A549 (cell line): ENCODE results near the gene PLCB3. TPM values are rescaled to one million over a fixed set of nuclear protein-coding genes. Genes with fewer than 3 reads are reported as not detected.

Experiments
- ATAC-seq, 2 experiments: fragments of 200-7000 bp in 1 of 2; fragments of >200 bp in 1 of 2; cut with Nextera tagmentation in 1 of 2; cut with Tn5 transposase in 1 of 2; 3 replicates each; pipeline versions ENCODE4 v1.8.0 to v1.9.1; 2018 to 2020; ENCODE audit warnings: mild to moderate bottlenecking in 1 of 2, moderate library complexity in 1 of 2
- CTCF ChIA-PET: fragments of 300-600 bp; sonication (Branson Sonifier 250); formaldehyde crosslinking; extraction: SDS; loops from one replicate; lab custom pipeline; 2021; ENCODE audit warnings: antibody characterized with exemption, inconsistent platforms; lab: Yijun Ruan, JAX
- POLR2A ChIA-PET: fragments of 350-600 bp; formaldehyde crosslinking; extraction: SDS; loops from one replicate; lab custom pipeline; 2021; ENCODE audit warnings: antibody characterized with exemption, inconsistent platforms; lab: Yijun Ruan, JAX
- DNase-seq, 2 experiments: peaks; one replicate each; pipeline versions ENCODE4 v3.0.0 to v3.0.0-alpha.2; 2011 to 2016; ENCODE audit warnings: low read depth in 1 of 2, low spot score in 1 of 2
- FAIRE-seq: peaks from 2 replicates; lab custom pipeline; 2011; peaks lifted over from hg19 to GRCh38; lab: Jason Lieb, UNC
- H3K27ac ChIP-seq, 2 experiments: fragments of >200 bp; sonication (Bioruptor Twin); formaldehyde crosslinking; 3 replicates each; pipeline ENCODE4 v1.5.1; 2016 to 2017
- H3K4me1 ChIP-seq: fragments of >200 bp; sonication (Bioruptor Twin); formaldehyde crosslinking; 3 replicates; pipeline ENCODE4 v1.6.1; 2016
- H3K4me2 ChIP-seq: fragments of >200 bp; sonication (Bioruptor Twin); formaldehyde crosslinking; 3 replicates; pipeline ENCODE4 v1.6.1; 2016
- H3K4me3 ChIP-seq: fragments of >200 bp; sonication (Bioruptor Twin); formaldehyde crosslinking; 3 replicates; pipeline ENCODE4 v1.5.1; 2016
- H3K9me3 ChIP-seq: fragments of >200 bp; sonication (Bioruptor Twin); formaldehyde crosslinking; 3 replicates; pipeline ENCODE4 v1.6.1; 2016
- CBX8 ChIP-seq: fragments of 200-600 bp; sonication (generic); IDR thresholded peaks from 2 replicates; pipeline ENCODE4 v1.6.1; 2016
- CHD2 ChIP-seq: fragments of 150-350 bp; IDR thresholded peaks from 2 replicates; pipeline ENCODE4 v1.6.1; 2014; ENCODE audit warnings: low read length; ENCODE audit not compliant: partially characterized antibody
- EHMT2 ChIP-seq: fragments of 200-600 bp; sonication (generic); IDR thresholded peaks from 2 replicates; pipeline ENCODE4 v1.6.1; 2016; ENCODE audit warnings: antibody characterized with exemption, low read depth, mild to moderate bottlenecking, moderate library complexity
- FOXS1 ChIP-seq: fragments of 250-450 bp; sonication (Bioruptor Pico); IDR thresholded peaks from 2 replicates; pipeline ENCODE4 v1.5.0; 2020; ENCODE audit warnings: mild to moderate bottlenecking, moderate library complexity
- GATA3 ChIP-seq: IDR thresholded peaks from 2 replicates; pipeline ENCODE4 v1.6.1; 2012; ENCODE audit warnings: borderline replicate concordance
- HDAC2 ChIP-seq: fragments of 200-600 bp; sonication (generic); IDR thresholded peaks from 2 replicates; pipeline ENCODE4 v1.6.1; 2016
- HEYL ChIP-seq: fragments of 250-450 bp; sonication (Bioruptor Pico); IDR thresholded peaks from 2 replicates; pipeline ENCODE4 v1.8.0; 2021; ENCODE audit warnings: mild to moderate bottlenecking, moderate library complexity
- JUN ChIP-seq, 2 experiments: fragments of >200 bp; sonication (Bioruptor Twin); formaldehyde crosslinking; IDR thresholded peaks; 2 replicates in 1 of 2; 3 replicates in 1 of 2; pipeline ENCODE4 v1.6.1; 2016 to 2017
- MAZ ChIP-seq: fragments of 150-350 bp; IDR thresholded peaks from 2 replicates; pipeline ENCODE4 v1.6.1; 2014; ENCODE audit warnings: antibody characterized with exemption, low read depth, low read length, borderline replicate concordance
- NR3C1 ChIP-seq: fragments of >200 bp; sonication (Bioruptor Twin); formaldehyde crosslinking; IDR thresholded peaks from 3 replicates; pipeline ENCODE4 v1.6.1; 2017
- POLR2AphosphoS2 ChIP-seq: conservative IDR thresholded peaks from 2 replicates; pipeline ENCODE4 v1.6.1; 2012; ENCODE audit warnings: low read length, improper control_type of control experiment, inconsistent platforms
- RAD21 ChIP-seq, 2 experiments: fragments of >200 bp in 1 of 2; sonication (Bioruptor Twin) in 1 of 2; formaldehyde crosslinking in 1 of 2; IDR thresholded peaks in 1 of 2; conservative IDR thresholded peaks in 1 of 2; 2 replicates in 1 of 2; 3 replicates in 1 of 2; pipeline ENCODE4 v1.6.1; 2012 to 2018; ENCODE audit warnings: inconsistent platforms in 1 of 2
- RARB ChIP-seq: fragments of 250-450 bp; sonication (Bioruptor Pico); IDR thresholded peaks from 2 replicates; pipeline ENCODE4 v1.8.0; 2021; ENCODE audit warnings: mild to moderate bottlenecking, moderate library complexity
- RCOR1 ChIP-seq: fragments of 150-350 bp; IDR thresholded peaks from 2 replicates; pipeline ENCODE4 v1.6.1; 2014; ENCODE audit warnings: antibody characterized with exemption, low read length, low read depth
- ZC3H11A ChIP-seq: fragments of 450-650 bp; IDR thresholded peaks from 2 replicates; pipeline ENCODE4 v1.6.1; 2014; ENCODE audit warnings: antibody characterized with exemption, mild to moderate bottlenecking
- ZSCAN20 ChIP-seq: fragments of 250-450 bp; sonication (Bioruptor Pico); IDR thresholded peaks from 2 replicates; pipeline ENCODE4 v1.8.0; 2022; ENCODE audit warnings: mild to moderate bottlenecking, moderate library complexity
- WGBS: methylation state at CpG from one replicate; pipeline ENCODE4 v1.1.6; 2017; ENCODE audit errors: missing lambda C conversion rate; 5-methylcytosine and 5-hydroxymethylcytosine counted together
- polyA plus RNA-seq, 4 experiments: library from polyadenylated mRNA; depleted of rRNA in 3 of 4; stranded (reverse); fragments of >200 nt; fragmentation: RNase III in 1 of 4; extraction: RNeasy Plus Mini Kit Qiagen cat#74134 plus additional on column Dnase treatment in 1 of 4; gene quantifications; 2 replicates in 3 of 4; 3 replicates in 1 of 4; pipeline ENCODE4 v1.2.3, GENCODE V29; 2011 to 2017
- TF ChIP-seq, protein P1 (sequence below): IDR thresholded peaks from 2 replicates; pipeline ENCODE4 v1.6.1; 2012; ENCODE audit warnings: low read depth, borderline replicate concordance
- TF ChIP-seq, protein P2 (sequence below): fragments of >200 bp; sonication (Bioruptor Twin); formaldehyde crosslinking; IDR thresholded peaks from 3 replicates; pipeline ENCODE4 v1.6.1; 2016
- TF ChIP-seq, protein P3 (sequence below): fragments of >200 bp; sonication (Bioruptor Twin); formaldehyde crosslinking; IDR thresholded peaks from 2 replicates; pipeline ENCODE4 v1.6.1; 2016
- TF ChIP-seq, protein P4 (sequence below): fragments of 200-600 bp; sonication (generic); IDR thresholded peaks from 2 replicates; pipeline ENCODE4 v1.6.1; 2016; ENCODE audit warnings: antibody characterized with exemption, mild to moderate bottlenecking, moderate library complexity
- TF ChIP-seq, protein P5 (sequence below): fragments of 250-450 bp; sonication (Bioruptor Pico); IDR thresholded peaks from 2 replicates; pipeline ENCODE4 v1.5.0; 2021; ENCODE audit warnings: mild to moderate bottlenecking, moderate library complexity, borderline replicate concordance

The PLCB3 gene
- polyA plus RNA-seq, 2 of the 4 experiments (the other 2 are of a cell fraction), result 8.8 to 21.2 TPM

DNA sequence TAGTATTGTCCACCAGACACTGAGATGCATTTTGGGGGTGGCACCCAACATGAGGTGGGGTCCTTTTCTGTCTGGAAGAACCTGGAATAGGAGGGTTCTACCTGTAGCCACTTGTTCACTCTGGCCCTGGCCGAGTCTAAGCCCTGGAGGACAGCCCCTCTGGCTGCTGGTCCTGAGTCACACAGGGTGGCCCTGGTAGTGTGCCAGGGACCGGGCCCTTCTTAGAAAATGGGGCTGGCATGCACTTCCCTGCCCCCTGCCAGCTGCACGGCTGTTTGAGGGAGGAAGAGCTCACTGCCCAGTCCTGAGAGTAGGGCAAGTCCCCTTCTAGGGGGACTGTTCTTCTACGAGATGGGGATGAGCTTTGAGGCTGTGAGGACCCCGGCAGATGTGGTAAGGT lies 2.2 kb downstream of the PLCB3 start:
- CTCF ChIA-PET, result interaction anchor here (1.2 to 6.4 kb wide), 3 partner anchors 15 to 49 kb away, joined by 3 to 76 read pairs (median 4); partner anchors contain the start of genes CATSPERZ and ESRRA
- TF ChIP-seq, protein P1, sequence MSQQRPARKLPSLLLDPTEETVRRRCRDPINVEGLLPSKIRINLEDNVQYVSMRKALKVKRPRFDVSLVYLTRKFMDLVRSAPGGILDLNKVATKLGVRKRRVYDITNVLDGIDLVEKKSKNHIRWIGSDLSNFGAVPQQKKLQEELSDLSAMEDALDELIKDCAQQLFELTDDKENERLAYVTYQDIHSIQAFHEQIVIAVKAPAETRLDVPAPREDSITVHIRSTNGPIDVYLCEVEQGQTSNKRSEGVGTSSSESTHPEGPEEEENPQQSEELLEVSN, result no peak
- no peak for TF ChIP-seq RARB (CRISPR knock-in tag)
- no peak for TF ChIP-seq HEYL (CRISPR knock-in tag)
- TF ChIP-seq, protein P2, sequence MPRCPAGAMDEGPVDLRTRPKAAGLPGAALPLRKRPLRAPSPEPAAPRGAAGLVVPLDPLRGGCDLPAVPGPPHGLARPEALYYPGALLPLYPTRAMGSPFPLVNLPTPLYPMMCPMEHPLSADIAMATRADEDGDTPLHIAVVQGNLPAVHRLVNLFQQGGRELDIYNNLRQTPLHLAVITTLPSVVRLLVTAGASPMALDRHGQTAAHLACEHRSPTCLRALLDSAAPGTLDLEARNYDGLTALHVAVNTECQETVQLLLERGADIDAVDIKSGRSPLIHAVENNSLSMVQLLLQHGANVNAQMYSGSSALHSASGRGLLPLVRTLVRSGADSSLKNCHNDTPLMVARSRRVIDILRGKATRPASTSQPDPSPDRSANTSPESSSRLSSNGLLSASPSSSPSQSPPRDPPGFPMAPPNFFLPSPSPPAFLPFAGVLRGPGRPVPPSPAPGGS, result no peak
- TF ChIP-seq, protein P3, sequence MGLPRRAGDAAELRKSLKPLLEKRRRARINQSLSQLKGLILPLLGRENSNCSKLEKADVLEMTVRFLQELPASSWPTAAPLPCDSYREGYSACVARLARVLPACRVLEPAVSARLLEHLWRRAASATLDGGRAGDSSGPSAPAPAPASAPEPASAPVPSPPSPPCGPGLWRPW, result no peak
- TF ChIP-seq HDAC2, result no peak
- no peak for TF ChIP-seq EHMT2
- no peak for TF ChIP-seq RCOR1
- no peak for TF ChIP-seq RAD21 (conservative IDR thresholded peaks at IDR 0.05 in 1 of 2, IDR thresholded peaks at IDR 0.05 in 1 of 2)
- no peak for TF ChIP-seq CBX8
- TF ChIP-seq ZSCAN20, result no peak
- no peak for TF ChIP-seq GATA3
- TF ChIP-seq NR3C1, result no peak
- TF ChIP-seq FOXS1 (CRISPR knock-in tag), result no peak
- TF ChIP-seq, all 56 proteins: peak for 0
- peak overlapping the region; percentile 98; the same call in 2 of the 3 replicates for H3K4me2 ChIP-seq
- ATAC-seq (no peak), FAIRE-seq (no peak), DNase-seq (no peak)
- 65% methylated on average over 5 of the region's 5 CpGs for WGBS
- H3K4me3 ChIP-seq, result no peak overlapping the region
- POLR2A ChIA-PET, result no interaction called here
- peaks cover 24% of the 10 kb centered on the region for H3K4me1 ChIP-seq
- H3K27ac ChIP-seq, result no peak overlapping the region
- no peaks in the 10 kb centered on the region for H3K9me3 ChIP-seq

DNA sequence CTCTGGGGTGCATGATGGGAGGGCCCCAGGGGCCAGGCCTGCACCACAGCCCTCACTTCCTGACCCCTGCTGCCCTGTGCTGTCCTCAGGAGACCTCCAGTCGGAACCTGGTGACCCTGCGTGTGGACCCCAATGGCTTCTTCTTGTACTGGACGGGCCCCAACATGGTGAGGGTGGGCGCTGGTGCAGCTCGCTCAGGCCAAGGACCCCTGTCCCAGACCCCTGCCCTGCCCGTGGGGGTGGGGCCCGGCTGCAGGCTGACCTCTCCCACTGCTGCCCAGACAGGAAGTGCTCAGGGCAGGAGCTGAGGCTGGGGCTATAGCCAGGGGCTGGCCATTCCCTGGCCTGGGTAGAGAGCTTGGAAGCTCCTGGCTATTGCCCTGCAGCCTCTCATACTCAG lies 3.0 kb downstream of the PLCB3 start:
- Histone ChIP-seq H3K4me3 (no peak overlapping the region), H3K9me3 (no peaks in the 10 kb centered on the region), H3K4me2 (no peak overlapping the region), H3K4me1 (peaks cover 24% of the 10 kb centered on the region), H3K27ac (no peak overlapping the region)
- TF ChIP-seq CBX8 (no peak), FOXS1 (CRISPR knock-in tag) (no peak), ZC3H11A (no peak), JUN (IDR thresholded peaks at IDR 0.05) (no peak), POLR2AphosphoS2 (no peak), MAZ (no peak), CHD2 (no peak), RAD21 (conservative IDR thresholded peaks at IDR 0.05 in 1 of 2, IDR thresholded peaks at IDR 0.05 in 1 of 2) (no peak)
- TF ChIP-seq, protein P4, sequence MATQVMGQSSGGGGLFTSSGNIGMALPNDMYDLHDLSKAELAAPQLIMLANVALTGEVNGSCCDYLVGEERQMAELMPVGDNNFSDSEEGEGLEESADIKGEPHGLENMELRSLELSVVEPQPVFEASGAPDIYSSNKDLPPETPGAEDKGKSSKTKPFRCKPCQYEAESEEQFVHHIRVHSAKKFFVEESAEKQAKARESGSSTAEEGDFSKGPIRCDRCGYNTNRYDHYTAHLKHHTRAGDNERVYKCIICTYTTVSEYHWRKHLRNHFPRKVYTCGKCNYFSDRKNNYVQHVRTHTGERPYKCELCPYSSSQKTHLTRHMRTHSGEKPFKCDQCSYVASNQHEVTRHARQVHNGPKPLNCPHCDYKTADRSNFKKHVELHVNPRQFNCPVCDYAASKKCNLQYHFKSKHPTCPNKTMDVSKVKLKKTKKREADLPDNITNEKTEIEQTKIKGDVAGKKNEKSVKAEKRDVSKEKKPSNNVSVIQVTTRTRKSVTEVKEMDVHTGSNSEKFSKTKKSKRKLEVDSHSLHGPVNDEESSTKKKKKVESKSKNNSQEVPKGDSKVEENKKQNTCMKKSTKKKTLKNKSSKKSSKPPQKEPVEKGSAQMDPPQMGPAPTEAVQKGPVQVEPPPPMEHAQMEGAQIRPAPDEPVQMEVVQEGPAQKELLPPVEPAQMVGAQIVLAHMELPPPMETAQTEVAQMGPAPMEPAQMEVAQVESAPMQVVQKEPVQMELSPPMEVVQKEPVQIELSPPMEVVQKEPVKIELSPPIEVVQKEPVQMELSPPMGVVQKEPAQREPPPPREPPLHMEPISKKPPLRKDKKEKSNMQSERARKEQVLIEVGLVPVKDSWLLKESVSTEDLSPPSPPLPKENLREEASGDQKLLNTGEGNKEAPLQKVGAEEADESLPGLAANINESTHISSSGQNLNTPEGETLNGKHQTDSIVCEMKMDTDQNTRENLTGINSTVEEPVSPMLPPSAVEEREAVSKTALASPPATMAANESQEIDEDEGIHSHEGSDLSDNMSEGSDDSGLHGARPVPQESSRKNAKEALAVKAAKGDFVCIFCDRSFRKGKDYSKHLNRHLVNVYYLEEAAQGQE, result no peak
- TF ChIP-seq, protein P5, sequence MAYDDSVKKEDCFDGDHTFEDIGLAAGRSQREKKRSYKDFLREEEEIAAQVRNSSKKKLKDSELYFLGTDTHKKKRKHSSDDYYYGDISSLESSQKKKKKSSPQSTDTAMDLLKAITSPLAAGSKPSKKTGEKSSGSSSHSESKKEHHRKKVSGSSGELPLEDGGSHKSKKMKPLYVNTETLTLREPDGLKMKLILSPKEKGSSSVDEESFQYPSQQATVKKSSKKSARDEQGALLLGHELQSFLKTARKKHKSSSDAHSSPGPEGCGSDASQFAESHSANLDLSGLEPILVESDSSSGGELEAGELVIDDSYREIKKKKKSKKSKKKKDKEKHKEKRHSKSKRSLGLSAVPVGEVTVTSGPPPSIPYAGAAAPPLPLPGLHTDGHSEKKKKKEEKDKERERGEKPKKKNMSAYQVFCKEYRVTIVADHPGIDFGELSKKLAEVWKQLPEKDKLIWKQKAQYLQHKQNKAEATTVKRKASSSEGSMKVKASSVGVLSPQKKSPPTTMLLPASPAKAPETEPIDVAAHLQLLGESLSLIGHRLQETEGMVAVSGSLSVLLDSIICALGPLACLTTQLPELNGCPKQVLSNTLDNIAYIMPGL, result no peak
- 100% methylated on average over 2 of the region's 7 CpGs for WGBS
- CTCF ChIA-PET, result interaction anchor here (0.6 to 6.4 kb wide), 7 partner anchors 11 to 77 kb away, joined by 3 to 76 read pairs (median 3); partner anchors contain the start of genes CATSPERZ, ESRRA and FERMT3
- POLR2A ChIA-PET, result no interaction called here
- FAIRE-seq (no peak), DNase-seq (no peak), ATAC-seq (no peak)
